NCI-H748 (cell line): Measurements from ENCODE around the gene ABCG4.
"Not testable (repeated sequence)": the region's sequence is repeated elsewhere in the genome, so short reads cannot be mapped to it uniquely, and the experiment has no call there.

Experiments used
- DNase-seq: peaks from one replicate; lab custom pipeline; 2025; ENCODE audit not compliant: unreplicated experiment; lab: John Stamatoyannopoulos, UW

Gene ABCG4

DNA sequence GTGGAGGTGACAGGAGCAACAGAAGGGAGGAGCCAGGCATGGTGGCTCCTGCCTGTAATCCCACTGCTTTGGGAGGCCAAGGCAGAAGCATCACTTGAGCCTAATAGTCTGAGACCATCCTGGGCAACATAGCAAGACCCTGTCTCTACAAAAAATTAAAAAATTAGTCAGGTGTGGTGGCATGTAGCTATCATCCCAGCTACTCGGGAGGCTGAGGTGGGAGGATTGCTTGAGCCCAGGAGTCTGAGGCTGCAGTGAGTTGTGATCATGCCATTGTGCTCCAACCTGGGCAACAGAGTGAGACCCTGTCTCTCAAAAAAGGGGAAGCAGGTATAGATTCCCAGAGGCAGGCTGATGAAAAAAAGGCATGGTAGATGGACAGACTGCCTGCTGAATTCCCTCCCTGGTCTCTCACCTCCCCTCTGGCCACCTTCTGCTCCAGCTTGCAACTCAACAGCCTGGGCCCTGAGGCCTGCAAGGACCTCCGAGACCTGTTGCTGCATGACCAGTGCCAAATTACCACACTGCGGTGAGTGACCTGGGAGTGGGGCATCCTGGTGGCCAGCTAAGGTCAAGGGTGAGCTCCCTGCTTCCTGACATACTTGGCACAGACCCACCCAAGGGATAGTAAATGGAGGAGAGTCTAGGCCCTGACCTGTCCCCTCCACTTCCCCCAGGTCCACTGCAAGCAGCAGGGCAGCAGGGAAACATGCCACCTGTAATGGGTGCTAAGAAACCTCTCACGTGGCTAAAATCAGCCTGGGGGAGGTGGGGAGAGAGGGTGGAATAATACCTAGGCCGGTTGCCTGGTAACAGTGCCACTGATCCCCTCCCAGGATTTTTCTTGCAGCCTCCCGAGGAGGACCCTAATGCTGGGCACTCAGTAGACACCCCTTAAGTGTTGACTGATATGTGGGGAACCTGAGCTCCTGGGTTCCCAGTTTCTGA is 32.2 kb downstream of the ABCG4 start:
- DNase-seq = peak; percentile 11

DNA sequence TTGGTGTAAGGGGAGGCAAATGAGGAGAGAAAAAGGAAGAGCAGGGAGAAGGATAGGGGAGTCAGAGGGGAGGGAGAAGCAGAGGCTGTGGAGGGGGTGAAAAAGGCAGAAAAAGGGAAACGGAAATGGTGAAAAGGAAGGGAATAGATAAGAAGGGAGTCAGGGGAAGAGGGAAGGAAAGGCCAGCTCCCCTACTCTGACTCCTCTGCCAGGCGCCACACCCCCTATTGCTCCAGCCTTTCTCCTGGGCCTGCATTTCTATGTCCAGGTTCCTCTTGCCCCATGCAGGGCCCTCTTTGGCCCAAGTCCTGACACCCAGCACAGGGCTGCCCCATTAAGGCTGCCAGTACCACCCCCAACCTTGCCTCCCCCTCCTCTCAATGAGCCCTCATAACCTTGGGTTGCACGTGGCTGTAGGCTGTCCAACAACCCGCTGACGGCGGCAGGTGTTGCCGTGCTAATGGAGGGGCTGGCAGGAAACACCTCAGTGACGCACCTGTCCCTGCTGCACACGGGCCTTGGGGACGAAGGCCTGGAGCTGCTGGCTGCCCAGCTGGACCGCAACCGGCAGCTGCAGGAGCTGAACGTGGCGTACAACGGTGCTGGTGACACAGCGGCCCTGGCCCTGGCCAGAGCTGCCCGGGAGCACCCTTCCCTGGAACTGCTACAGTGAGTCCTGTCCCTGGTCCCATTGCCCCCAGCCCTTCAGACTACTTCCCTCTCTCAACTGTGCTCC is 33.0 kb downstream of the ABCG4 start:
- DNase-seq = peak; percentile 86

DNA sequence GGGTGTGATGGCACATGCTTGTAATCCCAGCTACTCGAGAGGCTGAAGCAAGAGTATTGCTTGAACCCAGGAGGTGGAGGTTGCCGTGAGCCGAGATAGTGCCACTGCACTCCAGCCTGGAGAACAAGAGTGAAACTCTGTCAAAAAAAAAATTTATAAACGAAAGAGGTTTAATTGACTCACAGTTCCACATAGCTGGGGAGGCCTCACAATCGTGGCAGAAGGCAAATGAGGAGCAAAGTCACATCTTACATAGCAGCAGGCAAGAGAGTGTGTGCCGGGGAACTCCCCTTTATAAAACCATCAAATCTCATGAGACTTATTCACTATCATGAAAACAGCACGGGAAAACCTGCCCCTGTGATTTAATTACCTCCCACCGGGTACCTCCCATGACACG is 35.5 kb downstream of the ABCG4 start:
- not testable (repeated sequence) for DNase-seq

DNA sequence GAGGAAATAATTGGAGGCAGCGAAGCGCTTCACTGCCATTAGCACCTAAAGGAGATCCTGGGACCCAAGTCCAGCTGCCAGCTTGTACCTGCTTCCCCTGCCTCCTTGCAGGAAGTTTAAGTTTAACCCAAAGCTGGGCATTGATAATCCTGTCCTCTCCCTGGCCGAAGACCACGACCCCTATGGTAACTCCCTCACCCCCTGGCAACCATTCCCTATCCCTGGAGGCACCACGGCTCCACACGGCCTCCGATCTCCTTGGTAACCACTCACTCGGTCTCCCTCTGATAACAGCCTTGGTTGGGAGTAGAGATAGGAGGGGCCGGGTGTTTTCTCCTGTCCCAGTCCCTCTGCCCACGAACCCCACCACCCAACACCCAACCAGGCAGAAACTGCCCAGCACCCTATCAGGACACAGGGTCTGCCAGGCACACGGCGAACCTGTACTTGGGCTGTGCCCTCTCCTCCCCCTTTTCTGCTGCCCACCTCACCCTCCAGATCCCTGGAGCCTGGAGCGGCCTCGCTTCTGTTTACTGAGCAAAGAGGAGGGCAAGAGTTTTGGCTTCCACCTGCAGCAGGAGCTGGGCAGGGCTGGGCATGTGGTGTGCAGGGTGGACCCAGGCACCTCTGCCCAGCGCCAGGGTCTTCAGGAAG is 37.3 kb downstream of the ABCG4 start:
- no peak for DNase-seq

DNA sequence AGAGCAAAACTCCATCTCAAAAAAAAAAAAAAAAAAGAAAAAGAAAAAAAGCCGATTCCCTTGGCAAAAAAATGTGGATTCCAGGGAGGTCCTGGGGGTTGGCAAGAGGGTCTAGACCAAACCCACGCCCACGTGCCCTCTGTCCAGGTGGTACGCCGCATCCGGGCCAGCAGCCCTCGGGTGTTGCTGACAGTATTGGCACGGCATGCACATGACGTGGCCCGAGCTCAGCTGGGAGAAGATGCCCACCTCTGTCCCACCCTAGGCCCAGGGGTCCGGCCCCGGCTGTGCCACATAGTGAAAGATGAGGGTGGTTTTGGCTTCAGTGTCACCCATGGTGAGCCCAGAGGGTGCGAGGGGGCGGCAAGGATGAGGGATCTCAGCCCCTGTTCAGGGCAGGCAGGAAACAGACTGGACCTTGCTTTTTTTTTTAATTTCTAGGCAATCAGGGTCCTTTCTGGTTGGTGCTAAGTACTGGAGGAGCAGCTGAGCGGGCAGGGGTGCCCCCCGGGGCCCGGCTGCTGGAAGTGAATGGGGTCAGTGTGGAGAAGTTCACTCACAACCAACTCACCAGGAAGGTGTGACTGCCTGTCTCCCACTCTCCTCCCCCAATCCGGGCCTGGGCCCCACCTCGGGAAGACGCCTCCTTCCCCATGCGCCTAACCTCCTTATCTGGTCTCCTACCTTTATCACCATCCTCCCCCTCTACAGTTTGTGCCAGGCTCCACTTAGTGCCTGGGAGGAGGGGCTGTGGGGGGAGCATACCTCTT is 38.5 kb downstream of the ABCG4 start:
- no peak for DNase-seq

DNA sequence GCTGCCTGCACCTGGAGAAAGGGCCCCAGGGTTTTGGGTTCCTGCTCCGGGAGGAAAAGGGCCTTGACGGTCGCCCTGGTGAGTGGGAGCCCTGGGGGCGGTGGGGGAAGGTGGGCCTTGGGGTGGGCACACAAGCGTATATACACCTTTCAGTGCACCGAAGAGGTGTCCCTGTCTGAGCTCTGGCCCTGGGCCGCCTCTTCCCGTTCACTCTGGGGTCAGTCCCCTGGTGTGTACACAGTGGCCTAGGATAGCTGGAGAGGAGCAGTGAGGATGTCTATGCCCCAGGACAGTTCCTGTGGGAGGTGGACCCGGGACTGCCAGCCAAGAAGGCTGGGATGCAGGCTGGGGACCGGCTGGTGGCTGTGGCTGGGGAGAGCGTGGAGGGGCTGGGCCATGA is 39.2 kb downstream of the ABCG4 start:
- DNase-seq = no peak

DNA sequence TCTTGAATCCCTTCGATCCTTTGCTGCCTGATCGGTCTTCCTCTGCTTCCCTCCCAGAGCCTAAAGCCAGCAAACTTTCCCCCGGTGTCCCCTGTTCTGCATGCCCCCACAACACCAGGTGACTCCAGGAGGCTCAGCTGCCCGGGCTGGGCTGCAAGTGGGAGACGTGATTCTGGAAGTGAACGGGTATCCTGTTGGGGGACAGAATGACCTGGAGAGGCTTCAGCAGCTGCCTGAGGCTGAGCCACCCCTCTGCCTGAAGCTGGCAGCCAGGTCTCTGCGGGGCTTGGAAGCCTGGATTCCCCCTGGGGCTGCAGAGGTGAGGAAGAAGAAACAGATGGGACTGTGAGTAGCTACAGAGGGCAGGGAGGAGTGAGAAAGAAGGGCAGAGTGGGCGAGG is 40.0 kb downstream of the ABCG4 start:
- DNase-seq = no peak

DNA sequence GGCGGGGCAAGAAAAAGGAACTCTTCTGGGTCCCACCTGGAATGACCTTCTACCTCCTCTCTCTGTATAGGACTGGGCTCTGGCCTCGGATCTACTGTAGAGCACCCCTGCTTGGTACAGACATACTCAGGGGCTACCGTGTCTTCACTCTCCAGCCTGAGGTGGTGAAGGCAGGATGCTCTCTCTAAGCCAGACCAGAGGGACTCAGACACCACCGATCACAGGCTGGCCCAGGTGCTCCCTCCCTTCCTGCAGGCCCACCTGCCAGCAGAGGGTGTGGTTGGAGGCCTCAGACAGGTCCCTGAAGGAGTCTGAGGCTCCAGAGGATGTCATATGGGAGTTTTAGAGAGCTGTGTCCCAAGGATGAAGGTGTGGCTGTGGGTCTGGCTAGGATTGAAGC is 40.5 kb downstream of the ABCG4 start:
- DNase-seq = no peak

DNA sequence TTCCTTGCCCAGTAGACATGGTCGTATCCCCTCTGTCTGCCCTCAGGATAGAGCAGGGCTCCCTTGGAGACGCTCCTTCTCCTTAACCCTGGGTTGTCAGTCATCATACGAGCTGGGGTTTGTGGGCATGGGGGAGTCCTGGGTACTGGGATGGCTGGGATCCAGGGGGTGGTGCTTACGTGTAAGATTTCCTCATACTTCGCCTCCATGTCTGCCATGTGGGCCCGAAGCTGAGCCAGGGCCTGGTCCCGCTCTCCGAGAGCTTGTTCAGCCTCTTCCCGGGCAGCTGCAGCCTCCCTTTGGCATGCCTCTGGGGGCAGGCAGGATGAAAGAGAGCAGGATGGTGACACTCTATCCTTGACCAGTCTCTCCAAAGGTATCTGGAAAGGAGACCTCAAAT is 41.7 kb downstream of the ABCG4 start:
- DNase-seq = no peak

DNA sequence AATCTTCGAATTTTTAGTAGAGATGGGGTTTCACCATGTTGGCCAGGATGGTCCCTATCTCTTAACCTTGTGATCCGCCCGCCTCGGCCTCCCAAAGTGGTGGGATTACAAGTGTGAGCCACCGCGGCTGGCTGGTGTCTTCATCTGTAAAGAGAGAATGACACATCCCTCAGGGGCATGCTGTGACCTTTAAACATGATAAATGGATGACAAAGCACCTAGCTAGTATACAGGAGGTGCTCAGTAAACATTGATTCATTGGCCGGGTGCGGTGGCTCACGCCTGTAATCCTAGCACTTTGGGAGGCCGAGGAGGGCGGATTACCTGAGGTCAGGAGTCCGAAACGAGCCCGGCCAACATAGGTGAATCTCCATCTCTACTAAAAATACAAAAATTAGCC is 42.4 kb downstream of the ABCG4 start:
- DNase-seq = not testable (repeated sequence)

DNA sequence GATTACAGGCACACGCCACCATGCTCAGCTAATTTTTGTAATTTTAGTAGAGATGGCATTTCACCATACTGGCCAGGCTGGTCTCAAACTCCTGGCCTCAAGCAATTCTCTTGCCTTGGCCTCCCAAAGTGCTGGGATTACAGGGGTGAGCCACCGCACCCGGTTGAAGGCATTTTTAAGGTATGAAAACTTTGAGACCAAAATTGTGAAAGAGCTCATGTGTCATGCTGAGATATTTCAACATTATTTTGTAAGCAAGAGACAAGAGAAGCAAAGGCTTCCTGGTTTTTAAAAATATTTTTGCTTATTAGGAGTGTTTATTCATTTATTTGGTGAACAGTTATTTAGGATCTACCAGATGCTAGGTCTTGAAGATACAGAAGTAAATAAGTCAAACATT is 43.3 kb downstream of the ABCG4 start:
- DNase-seq = no peak

DNA sequence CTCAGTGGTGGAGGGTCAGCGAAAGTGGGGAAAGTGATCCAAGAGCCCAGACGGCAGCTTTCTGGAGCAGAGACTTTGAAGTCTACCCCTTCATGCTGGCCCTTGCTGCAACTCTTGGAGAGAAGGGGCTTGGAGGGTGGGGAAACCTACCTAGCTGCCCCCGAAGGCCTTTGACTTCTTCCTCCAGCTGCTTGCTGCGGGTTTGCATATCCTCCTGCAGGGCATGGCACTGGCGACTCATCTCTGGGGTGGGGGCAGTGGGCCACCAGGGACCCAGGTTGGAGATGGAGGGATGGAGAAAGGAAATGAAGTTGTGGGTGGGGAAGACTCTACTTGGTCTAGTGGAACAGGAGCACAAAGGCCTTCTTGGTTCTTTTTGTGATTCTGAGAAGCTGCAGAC is 44.1 kb downstream of the ABCG4 start:
- no peak for DNase-seq

DNA sequence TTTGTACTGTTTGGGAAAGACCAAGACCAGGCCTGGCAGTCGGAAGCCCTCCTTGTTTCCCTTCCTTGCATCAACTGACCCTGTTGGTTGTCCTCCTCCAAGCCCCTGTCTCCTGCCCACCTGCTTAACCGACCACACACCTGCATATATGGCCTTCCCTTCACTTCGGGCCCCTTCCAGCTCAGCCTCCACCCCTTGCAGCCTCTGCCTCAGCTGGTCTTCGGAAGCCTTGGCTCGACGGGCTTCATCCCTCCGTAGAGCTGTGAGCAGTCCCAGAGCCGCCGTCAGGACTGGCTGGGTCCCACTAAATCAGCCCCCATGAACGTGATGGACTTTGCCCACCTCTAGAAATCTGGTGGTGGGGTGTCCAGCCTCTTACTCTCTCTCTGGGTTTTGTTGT is 44.8 kb downstream of the ABCG4 start:
- no peak for DNase-seq

DNA sequence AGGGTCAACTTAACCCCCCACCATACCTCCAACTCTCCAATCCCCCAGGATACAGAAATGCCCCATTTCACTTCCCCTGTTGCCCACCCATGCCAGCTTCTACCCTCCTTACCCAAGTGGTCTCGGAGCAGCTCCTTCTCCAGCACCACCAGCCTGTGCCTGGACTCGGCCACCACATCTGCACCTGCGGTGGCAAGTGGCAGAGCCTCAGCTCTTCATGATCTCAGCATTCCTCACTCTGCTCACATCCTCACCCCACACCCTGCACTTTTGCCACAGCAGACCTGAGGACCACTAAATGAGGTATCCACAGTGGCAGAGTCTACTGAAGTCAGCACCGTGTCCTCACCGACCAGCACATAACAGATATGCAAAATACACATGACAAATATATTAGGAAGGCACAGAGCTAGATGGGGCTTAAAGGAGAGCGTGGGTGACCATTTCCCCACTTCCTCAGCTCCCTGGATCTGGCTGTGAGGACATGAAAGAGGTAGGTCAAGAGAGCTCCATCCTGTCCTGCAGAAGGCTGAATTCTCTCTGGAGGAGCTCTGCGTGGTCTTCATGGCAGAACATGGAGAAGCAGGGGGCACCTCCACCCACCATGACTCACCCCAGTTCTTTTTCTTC is 46.1 kb downstream of the ABCG4 start:
- no peak for DNase-seq

DNA sequence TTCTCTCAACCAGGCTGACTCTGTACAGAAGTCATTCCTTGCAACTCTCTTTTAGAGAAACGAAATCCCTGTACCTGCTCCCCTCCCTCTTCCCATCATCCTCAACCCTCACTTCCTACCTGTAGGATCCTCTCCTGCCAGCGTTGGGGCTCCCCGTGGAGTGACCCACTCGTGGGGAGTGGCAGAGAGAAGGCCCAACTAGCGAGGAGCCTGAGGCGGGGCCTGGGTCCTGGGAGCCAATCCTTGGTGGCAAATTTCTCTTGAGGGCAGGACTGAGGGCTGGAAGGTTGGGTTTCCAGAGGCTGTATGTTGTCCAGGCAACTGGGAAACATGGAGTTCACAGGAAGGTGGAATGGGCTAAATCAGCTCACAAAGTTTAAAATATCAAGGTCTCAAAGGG is 46.8 kb downstream of the ABCG4 start:
- peak; percentile 67 for DNase-seq

DNA sequence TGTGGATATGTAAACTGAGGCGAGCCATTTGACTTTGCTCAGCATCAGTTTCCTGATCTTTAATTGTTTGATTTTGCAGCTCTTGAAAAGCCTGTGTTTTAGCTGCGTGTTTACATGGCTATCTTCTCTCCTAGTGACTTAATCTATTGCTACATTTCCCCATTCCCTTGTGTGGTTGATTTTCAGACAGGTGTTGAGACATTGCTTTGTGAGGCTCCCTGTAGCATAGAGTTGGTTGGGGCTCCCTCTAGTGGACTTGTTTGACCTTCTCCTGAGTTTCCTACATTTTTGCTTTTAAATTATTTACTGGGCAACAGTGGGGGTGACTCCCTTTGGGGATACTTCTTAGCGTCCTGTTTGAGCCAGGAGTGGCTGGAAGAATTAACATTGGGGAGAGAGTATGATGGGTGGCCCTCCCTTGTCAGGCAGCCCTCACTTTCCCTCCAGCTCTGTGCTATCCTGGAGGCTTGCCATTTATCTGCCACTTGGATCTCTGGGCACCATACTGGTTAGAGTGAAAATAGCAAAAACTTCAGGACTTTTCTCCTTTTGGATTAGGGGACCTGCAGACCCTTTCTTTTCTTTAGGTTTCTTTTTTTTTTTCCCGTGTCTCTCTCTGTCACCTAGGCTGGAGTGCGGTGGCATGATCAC is 48.1 kb downstream of the ABCG4 start:
- peak; percentile 73 for DNase-seq

DNA sequence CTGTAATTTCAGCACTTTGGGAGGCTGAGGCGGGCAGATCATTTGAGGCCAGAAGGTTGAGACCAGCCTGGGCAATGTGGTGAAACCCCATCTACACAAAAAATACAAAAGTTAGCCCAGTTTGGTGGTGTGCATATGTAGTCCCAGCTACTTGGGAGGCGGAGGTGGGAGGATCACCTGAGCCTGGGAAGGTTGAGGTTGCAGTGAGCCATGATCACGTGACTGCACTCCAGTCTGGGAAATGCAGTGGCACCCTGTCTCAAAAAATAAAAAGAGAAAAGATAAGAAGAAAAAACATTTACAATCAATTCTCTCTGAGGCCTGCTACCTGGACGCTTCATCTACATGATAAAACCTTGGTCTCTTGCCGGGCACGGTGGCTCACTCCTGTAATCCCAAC is 50.1 kb downstream of the ABCG4 start:
- no peak for DNase-seq

DNA sequence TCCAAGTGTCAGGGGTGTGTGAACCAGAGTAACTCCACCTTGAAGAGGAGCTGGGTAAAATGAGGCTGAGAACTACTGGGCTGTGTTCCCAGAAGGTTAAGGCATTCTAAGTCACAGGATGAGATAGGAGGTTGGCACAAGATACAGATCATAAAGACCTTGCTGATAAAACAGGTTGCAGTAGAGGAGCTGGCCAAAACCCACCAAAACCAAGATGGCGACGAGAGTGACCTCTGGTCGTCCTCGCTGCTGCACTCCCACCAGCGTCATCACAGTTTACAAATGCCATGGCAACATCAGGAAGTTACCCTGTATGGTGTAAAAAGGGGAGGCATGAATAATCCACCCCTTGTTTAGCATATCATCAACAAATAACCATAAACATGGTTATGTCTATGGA is 52.4 kb downstream of the ABCG4 start:
- DNase-seq = not testable (repeated sequence)

DNA sequence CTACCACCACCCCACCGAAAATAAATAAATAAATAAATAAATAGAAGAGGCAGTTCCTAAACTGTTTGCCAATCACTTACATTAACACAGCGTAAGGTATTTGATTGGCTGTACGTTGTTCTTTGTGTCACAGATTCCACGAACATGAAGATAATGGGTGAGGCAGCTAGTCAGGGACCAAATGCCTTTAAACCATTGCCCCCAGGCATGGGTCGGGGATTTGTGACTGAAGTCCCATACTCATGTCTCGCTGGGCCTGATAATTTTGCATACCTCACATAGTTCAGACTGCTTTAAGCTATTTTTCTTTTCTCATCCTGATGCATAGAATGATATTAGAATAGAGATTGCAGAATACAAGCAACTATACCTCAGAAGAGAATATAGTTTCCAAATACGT is 53.7 kb downstream of the ABCG4 start:
- DNase-seq = no peak

DNA sequence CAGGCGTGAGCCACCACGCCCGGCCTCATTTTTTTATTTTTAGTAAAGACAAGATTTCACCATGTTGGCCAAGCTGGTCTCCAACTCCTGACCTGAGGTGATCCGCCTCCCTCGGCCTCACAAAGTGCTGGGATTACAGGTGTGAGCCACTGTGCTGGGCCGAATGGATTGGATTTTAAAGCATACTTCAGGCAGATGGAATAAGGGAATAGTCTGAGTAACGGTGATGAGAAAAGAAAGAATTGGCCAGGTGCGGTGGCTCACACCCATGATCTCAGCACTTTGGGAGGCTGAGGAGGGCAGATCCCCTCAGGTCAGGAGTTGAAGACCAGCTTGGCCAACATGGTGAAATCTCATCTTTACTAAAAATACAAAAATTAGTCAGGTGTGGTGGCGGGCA is 55.2 kb downstream of the ABCG4 start:
- DNase-seq = no peak
